KMS-11 (cell line): ENCODE results near the gene ZNF569.

Experiments
- H2AFZ ChIP-seq: fragments of 200-600 bp; sonication (generic); 2 replicates; pipeline ENCODE4 v1.6.1; 2016; ENCODE audit warnings: antibody characterized with exemption, mixed run types, low read depth
- H3K27ac ChIP-seq: fragments of 200-600 bp; sonication (generic); 2 replicates; pipeline ENCODE4 v1.6.1; 2016; ENCODE audit warnings: mild to moderate bottlenecking, mixed run types
- H3K27me3 ChIP-seq: fragments of 200-600 bp; sonication (generic); 2 replicates; pipeline ENCODE4 v1.6.1; 2017; ENCODE audit warnings: mild to moderate bottlenecking, low read depth, mixed run types, moderate library complexity; ENCODE audit not compliant: insufficient read depth
- H3K36me3 ChIP-seq: fragments of 200-600 bp; sonication (generic); 2 replicates; pipeline ENCODE4 v1.6.1; 2017; ENCODE audit warnings: mild to moderate bottlenecking, mixed run types; ENCODE audit not compliant: insufficient read depth
- H3K4me1 ChIP-seq: fragments of 200-600 bp; sonication (generic); 2 replicates; pipeline ENCODE4 v1.6.1; 2016; ENCODE audit warnings: mild to moderate bottlenecking, low read depth, mixed run types; ENCODE audit not compliant: poor library complexity, severe bottlenecking
- H3K4me2 ChIP-seq: fragments of 200-600 bp; sonication (generic); 2 replicates; pipeline ENCODE4 v1.7.0; 2016; ENCODE audit warnings: mild to moderate bottlenecking, mixed run types
- H3K4me3 ChIP-seq: fragments of 200-600 bp; sonication (generic); IDR thresholded peaks from 2 replicates; pipeline ENCODE4 v1.6.1; 2017; ENCODE audit warnings: low read depth, low read length, mixed read lengths; ENCODE audit not compliant: insufficient read depth
- H3K79me2 ChIP-seq: fragments of 200-600 bp; sonication (generic); 2 replicates; pipeline ENCODE4 v1.6.1; 2016; ENCODE audit warnings: low read depth, mixed run types; ENCODE audit not compliant: insufficient read depth
- H3K9ac ChIP-seq: fragments of 200-600 bp; sonication (generic); 2 replicates; pipeline ENCODE4 v1.6.1; 2016; ENCODE audit warnings: mild to moderate bottlenecking, mixed run types
- H4K20me1 ChIP-seq: fragments of 200-600 bp; sonication (generic); 2 replicates; pipeline ENCODE4 v1.6.1; 2016; ENCODE audit warnings: mild to moderate bottlenecking, mixed run types; ENCODE audit not compliant: insufficient read depth
- TF ChIP-seq, protein P1 (sequence below): fragments of 200-600 bp; sonication (generic); conservative IDR thresholded peaks from 2 replicates; pipeline ENCODE4 v1.6.1; 2017; ENCODE audit warnings: low read depth, mild to moderate bottlenecking, antibody characterized with exemption, low read length, moderate library complexity, mixed read lengths

The ZNF569 gene

DNA sequence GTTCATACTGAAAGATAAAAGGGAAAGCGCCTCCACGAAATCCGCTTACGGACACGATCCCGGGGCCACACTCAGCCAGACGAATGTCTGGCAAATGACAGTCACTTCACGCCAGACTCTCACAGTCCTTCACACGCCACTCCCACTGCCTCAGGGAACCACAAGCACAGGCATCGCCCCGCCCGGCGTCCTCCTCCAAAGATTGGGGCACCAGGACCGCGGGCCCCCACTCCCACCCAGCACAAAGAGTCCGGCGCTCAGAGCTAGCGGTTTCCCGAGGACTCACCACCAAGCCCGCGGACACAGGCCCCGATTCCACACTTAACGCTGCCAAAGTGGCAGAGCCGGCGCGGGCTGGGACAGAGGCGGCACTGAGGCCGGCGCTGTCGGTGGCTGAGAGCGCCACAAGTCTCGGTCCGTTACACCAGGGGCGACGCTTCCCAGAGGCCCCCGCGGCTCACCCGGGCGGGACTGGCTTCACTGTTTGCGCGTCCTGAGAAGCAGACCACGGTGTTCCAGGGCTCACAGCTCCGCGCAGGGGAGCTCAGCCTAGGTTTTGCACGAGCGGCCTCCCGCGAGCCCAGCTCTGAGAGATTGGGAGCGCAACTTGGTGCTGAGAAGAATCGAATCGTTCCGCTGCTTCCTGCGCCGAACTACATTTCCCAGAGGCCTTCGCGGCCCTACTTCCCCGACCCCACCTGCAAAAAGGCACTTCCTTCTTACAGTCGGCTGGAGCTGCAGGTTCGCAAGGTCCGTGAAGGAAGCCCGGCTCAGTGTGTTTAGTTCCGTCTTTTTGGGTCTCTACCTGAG is at the start of gene ZNF569:
TSS of gene ZNF569 (minus strand) at position 647 of the 810 bp plus-strand sequence. CDS start 22,523 bp downstream, outside the sequence.
- peak within 1 kb of the TSS; percentile 73 for H2AFZ ChIP-seq
- peak within 1 kb of the TSS; percentile 31 for H3K4me3 ChIP-seq
- H3K36me3 ChIP-seq, result no peaks in the 10 kb centered on the region
- peak within 1 kb of the TSS; percentile 26; the same call in 1 of the 2 replicates for H3K4me2 ChIP-seq
- peak within 1 kb of the TSS; percentile 23; the same call in 1 of the 2 replicates for H3K27ac ChIP-seq
- peak within 1 kb of the TSS; percentile 12; the same call in 1 of the 2 replicates for H3K9ac ChIP-seq
- H3K27me3 ChIP-seq, result no peaks in the 10 kb centered on the region
- H4K20me1 ChIP-seq, result no peaks in the 10 kb centered on the region
- no peaks in the 10 kb centered on the region for H3K4me1 ChIP-seq
- H3K79me2 ChIP-seq, result no peaks in the 10 kb centered on the region
- TF ChIP-seq, protein P1, sequence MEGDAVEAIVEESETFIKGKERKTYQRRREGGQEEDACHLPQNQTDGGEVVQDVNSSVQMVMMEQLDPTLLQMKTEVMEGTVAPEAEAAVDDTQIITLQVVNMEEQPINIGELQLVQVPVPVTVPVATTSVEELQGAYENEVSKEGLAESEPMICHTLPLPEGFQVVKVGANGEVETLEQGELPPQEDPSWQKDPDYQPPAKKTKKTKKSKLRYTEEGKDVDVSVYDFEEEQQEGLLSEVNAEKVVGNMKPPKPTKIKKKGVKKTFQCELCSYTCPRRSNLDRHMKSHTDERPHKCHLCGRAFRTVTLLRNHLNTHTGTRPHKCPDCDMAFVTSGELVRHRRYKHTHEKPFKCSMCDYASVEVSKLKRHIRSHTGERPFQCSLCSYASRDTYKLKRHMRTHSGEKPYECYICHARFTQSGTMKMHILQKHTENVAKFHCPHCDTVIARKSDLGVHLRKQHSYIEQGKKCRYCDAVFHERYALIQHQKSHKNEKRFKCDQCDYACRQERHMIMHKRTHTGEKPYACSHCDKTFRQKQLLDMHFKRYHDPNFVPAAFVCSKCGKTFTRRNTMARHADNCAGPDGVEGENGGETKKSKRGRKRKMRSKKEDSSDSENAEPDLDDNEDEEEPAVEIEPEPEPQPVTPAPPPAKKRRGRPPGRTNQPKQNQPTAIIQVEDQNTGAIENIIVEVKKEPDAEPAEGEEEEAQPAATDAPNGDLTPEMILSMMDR, result no peak

DNA sequence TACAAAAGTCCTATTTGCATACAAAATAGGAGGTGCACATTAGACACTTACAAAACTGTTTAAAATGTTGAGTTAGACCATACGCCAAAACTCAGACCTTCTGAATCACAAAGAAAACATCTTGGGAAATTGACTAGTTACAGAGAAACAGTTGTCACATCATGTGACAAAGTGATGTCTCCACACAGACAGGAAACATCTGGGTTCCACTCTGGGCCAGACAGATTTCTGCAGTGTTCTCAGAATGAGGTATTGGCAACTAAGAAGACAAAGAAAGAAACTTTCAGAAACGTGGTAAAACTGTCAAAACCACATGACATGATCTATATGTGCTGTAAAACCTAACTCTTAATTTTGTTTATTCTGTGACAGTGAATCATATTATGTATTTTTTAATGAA is 46.2 kb upstream of the ZNF569 start:
- no peak overlapping the region for H3K4me2 ChIP-seq
- H3K27me3 ChIP-seq, result no peaks in the 10 kb centered on the region
- H3K79me2 ChIP-seq, result no peaks in the 10 kb centered on the region
- TF ChIP-seq, protein P1, result no peak
- H3K4me3 ChIP-seq, result no peak overlapping the region
- no peaks in the 10 kb centered on the region for H3K4me1 ChIP-seq
- H3K9ac ChIP-seq, result no peak overlapping the region
- no peak overlapping the region for H2AFZ ChIP-seq
- no peaks in the 10 kb centered on the region for H4K20me1 ChIP-seq
- H3K36me3 ChIP-seq, result no peaks in the 10 kb centered on the region
- no peak overlapping the region for H3K27ac ChIP-seq

DNA sequence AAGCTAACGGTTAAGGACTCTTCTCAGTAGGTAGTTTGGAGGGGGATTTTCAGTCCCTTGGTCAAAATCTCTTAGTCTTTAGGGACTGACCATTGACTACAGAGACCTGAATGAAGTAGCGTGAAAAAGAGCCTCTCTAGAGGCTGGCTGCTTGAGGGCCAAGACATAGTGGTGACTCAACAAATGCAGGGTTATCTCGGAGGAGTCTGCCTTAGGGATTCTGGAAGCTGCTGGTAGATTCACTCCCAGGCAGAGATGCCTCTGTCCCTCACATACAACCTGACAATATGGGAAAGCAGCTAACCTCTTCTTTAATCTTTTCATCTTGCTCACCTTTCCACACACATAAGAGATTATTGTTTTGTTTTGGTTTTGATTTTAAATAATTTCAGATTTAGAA is 44.6 kb upstream of the ZNF569 start:
- H3K9ac ChIP-seq, result no peak overlapping the region
- H3K4me3 ChIP-seq, result no peak overlapping the region
- H3K79me2 ChIP-seq, result no peaks in the 10 kb centered on the region
- no peaks in the 10 kb centered on the region for H4K20me1 ChIP-seq
- TF ChIP-seq, protein P1, result no peak
- no peaks in the 10 kb centered on the region for H3K36me3 ChIP-seq
- no peak overlapping the region for H2AFZ ChIP-seq
- no peak overlapping the region for H3K4me2 ChIP-seq
- no peak overlapping the region for H3K27ac ChIP-seq
- no peaks in the 10 kb centered on the region for H3K4me1 ChIP-seq
- no peaks in the 10 kb centered on the region for H3K27me3 ChIP-seq

DNA sequence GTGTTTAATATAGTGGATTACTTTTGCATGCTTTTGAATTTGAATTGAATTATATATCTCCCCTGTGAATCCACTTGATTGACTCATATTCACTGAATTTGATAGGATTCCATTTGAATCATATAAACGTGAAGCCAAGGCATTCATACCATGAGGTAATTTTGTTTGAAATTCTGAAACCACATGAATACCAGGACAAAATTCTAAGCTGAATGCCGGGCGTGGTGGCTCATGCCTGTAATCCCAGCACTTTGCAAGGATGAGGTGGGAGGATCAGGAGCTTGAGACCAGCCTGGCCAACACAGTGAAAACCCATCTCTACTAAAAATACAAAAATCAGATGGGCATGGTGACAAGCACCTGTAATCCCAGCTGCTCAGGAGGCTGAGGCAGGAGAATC is 43.9 kb upstream of the ZNF569 start:
- Histone ChIP-seq H2AFZ (no peak overlapping the region), H3K36me3 (no peaks in the 10 kb centered on the region), H3K4me3 (no peak overlapping the region), H3K9ac (no peak overlapping the region), H3K4me1 (no peaks in the 10 kb centered on the region), H3K4me2 (no peak overlapping the region), H3K79me2 (no peaks in the 10 kb centered on the region), H3K27ac (no peak overlapping the region), H3K27me3 (no peaks in the 10 kb centered on the region), H4K20me1 (no peaks in the 10 kb centered on the region)
- TF ChIP-seq, protein P1, result no peak
